COLO668 (cell line): ENCODE results near the gene SORCS2.
A peak's percentile ranks its signal among the peaks of the same experiment; 100 is the strongest.

ENCODE experiments used
- DNase-seq: peaks from one replicate; lab custom pipeline; 2025; ENCODE audit not compliant: unreplicated experiment; lab: John Stamatoyannopoulos, UW

SORCS2 gene

GRCh38 chr4:7733801-7734650 lies 541.7 kb downstream of the SORCS2 start:
- DNase-seq: peak; percentile 5

DNA sequence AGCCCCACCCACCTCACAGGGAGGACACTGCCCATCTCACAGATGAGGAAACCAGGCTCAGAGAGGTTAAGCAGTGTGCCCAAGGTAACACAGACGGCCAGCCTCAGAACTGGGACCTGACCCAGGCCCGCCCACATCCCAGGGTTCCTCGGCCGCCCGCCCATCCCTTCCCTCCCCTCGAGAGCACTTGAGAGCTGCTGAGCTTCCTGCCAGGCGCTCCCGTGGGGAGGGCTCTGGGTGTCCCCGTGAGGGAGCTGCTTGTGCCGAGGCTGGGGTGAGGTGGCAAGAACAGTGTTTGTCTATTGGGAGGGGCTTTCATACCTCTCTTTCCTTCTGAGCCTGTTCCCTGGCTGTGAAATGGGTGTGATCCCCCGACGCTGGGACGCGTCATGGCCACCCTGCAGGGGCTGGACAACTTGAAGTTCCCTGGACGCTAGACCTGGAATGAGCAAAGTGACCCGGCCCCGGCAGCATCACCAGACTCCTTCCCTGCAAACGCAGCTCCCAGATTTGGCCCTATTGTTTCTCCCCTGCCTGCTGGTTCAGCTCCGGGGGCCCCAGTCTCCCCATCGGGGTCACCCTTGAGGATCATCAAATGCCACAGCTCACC lies 542.4 kb downstream of the SORCS2 start:
- no peak for DNase-seq

DNA sequence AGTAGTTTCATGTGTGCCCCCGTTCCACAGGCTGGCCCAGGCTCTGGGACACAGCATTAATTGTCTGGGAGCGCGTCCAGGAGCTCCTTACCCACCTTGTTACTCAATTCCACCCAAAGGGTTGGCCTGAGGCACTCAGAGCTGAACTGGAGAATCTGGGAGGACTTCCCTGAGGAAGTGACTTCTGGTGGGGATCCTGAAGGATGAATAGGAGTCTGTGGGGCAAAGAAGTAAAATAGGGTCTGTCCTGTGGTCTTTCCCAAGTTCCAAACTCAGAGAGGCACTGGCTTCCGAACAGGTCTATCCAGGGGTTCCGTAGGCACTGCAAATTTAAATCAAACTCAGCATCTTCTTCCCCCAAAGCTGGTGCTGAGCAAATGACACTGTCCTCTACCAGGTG lies 543.1 kb downstream of the SORCS2 start:
- DNase-seq: no peak

DNA sequence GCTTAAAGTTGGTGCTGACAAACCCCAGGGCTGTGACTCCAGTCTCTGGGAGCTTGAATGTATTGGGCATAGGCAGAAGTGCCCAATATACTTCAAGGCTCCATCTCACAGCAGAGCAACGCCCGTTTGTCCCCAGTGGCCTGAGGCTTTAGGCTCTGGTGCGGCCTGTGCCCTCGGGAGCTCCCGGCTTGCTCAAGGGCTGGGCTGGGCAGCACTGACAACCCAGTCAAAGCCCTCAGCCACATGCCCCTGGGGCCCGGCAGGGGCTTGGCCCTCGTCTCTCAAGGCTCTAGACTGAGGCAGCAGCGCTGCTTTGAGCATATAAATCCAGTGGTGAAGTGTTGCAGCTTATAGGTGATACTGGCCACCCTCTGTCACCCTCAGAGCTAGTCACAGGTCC lies 543.6 kb downstream of the SORCS2 start:
- no peak for DNase-seq

DNA sequence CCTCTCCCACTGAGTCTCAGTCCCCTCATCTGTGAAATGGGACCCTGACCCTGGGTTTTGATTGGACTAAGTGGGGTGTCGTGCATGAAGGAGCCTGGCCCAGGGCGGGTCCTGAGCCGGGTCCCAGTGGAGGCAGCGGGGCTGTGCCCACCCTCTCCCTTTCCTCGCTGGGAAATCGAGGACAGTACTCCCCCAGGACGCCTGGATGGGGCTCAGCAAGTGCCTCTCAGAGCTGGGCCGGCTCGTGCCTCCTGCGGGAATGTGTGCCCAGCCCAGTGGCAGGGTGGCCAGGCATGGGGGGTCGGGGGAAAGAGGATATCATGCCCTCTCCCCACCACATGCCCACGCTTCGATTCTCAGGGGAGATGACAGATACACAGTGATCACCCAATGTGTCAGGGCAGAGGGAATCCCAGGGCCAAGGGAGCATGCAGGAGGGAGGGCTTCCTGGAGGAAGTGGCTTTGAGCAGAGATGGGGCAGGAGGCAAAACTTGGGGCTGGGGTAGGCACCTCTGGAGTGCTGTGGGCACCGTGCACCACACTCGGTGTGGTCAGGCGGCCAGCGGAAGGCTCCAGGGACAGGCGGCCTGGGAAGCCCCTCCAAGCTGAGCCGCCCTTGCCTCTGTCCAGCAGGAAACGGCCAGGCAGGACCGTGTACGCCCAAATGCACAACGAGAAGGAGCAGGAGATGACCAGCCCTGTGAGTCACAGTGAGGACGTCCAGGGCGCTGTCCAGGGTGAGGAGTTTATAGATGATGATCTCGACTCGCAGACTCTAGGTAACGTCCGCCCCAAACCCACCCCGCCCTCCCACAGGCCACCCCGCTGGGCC lies 544.3 kb downstream of the SORCS2 start:
- DNase-seq: no peak

- no peak for DNase-seq
These were observed 544.9 kb downstream of the SORCS2 start for GRCh38 chr4:7737268-7737645.

DNA sequence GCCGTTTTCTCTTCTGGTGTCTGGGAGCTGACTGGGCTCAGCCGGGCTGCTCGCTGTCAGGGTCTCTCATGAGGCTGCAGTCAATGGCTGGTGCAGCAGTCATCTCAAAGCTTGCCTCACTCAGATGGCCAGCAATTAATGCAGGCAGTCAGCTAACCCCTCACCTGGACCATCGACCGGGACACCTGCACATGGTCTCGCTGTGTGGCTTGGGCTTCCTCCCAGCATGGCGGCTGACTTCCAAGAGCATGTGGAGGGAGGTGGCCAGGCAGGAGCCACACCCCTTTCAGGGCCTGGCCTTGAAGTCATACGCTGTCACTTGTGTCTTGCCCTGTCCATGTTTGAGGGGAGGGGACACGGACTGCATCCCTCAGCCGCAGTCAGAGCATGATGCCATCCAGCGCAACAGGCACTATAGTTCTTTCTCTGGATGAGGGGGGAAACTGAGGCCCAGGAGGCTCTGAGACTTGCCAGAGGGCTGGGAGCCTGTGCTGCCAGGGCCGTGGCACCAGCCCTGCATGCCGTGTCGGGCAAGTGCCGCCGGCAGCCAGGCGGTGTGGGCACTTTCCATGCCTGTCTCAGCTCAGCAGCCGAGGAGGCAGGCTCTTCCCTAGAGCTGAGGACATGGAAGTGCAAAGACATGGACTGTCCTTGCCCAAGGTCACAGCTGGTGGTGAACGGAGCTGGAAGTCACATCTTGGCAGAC lies 545.6 kb downstream of the SORCS2 start:
- no peak for DNase-seq

- DNase-seq: no peak
These were observed 546.2 kb downstream of the SORCS2 start for GRCh38 chr4:7738458-7739076.

- DNase-seq: no peak
These were observed 547.0 kb downstream of the SORCS2 start for GRCh38 chr4:7739077-7739917.

DNA sequence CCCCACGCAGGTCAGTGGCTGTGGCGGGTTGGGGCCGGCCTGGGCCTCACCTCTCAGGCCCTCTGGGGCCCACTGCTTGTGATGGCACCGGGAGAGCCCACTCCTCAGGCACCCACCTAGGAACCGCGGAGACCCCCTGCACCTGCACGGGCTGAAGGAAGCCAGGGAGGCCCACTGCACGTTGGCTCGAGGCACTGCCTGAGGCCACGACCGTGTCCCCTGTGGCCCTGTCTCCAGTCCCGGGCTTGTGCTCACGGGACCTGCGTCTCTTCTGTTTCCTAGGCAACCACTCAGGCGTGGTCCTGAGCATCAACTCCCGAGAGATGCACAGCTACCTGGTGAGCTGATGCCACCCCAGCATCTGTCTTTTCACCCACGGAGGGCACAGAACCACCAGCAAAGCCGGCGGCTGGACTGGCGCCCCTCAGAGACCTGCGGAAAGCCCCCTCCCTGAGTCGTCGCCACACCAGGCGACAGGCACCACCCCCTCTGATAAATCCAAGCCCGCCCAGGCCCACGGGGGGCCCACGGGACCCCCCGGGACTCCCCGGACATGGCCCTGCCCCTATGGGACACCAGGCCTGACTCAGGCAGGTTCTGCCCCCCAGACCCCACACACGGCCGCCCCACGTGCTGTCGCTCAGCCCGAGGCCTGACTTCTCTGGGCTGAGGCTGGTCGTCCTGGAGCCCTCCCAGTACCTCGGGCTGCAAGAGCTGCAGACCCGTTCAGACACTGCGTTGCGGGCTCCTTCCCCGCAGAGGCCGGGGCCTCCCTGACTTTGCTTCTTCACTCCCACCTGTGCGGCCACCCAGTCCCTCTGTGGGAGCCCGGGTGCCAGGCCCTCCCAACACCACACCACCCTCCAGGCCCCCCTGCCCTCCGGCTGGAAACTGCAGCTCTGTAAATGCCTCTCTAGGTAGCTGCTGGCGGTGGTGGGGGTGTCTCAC lies 547.9 kb downstream of the SORCS2 start:
- no peak for DNase-seq

DNA sequence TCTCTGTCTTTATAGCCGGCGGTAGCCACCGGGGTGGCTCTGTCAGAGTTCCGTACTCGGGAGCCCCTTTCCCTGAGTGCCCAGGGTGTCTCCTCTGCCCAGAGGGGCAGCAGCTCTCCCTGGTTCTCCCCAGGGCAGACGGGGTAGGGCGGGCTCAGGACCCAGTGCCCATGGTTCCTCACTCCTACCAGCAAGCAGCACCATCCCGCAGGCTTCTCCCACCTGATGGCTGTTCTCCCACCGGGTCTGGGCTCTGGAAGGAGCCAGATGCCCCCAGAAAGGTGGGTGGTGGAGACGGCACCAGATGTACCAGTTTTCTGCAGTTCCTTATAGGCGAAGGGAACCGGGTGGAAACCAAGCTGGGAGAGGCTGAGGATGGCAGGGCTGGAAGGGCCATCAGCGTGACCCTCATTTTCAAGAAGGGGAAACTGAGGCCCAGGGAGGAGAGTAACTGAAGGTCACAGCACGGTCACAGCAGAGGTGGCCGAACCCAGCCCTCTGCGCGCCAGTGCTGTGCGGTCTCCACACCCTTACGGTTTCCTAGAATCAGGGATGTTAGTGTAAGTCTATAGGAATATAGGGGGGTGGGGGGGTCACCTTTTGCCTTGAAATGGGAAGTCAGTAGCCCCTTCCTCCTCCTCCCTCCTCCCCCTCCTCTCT lies 548.7 kb downstream of the SORCS2 start:
- DNase-seq: no peak

DNA sequence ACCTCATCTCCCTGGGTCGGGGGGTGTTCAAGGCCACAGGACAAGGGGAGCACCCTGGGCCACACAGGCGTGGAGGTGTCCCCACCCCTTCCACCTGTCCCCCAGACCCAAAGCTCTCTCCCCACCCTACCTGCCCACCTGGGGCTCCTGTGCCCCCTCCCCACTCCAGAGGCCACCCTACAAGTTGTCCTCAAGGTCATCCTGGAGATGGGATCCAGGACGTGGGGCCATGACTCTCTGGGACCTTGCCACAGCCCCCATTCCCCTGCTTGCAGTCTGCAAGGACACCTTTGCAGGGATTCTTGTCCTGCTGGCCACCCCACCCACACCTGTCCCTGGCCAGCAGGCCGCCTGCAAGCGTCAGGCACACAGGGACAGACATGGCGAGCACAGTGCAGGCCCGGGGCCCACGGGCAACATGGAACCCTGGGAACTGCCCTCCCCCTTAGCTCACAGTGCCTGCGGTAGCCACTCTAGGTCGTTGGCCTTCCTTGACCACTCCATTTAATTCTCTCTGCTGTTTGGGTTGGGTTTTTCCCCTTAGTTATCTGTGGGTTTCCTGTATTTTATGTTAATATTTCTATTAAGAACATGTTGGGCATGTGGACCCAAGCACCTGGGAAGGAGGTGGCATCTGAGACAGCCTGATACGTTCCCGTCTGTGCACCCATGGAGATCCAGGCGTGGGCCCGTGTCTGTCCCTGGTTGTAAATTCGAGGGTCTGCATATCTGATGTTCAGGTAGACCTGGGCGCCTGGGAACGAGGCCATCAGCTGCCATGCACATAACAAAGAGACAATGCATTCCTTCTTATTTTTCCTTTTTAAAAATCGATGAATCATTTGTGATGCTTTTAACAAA lies 549.8 kb downstream of the SORCS2 start:
- DNase-seq: no peak

DNA sequence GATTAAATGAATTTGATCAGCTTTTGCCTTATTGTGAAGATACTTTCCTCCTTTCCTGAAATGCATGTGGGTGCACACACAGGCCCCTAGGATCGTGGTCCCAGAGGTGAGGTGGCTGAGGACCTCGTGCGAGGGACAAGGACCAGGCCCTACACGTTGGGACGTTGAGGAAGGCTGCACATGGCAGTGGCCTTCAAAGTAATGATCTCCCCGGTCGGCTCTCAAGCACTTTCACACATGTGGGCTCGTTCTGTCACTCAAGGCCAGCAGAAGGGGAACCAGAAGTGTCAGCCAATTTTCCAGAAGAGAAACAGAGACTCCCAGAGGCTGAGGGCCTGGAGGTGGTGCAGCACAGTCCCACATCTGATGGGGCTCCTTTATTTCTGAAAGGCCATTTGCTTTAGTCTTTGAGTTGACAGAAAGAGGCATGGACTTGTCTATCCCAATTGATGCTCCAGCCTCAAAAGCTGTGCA lies 550.5 kb downstream of the SORCS2 start:
- no peak for DNase-seq

GRCh38 chr4:7744142-7744804 lies 551.9 kb downstream of the SORCS2 start:
- no peak for DNase-seq

- no peak for DNase-seq
These were observed 553.1 kb downstream of the SORCS2 start for GRCh38 chr4:7745301-7745885.

- DNase-seq: no peak
These were observed 554.2 kb downstream of the SORCS2 start for GRCh38 chr4:7746351-7747061.
